Activated CD4-positive, CD25-positive, alpha-beta regulatory T cell (primary cell): ENCODE measurements around the gene VAV2.
"Not testable (repeated sequence)": the region's sequence is repeated elsewhere in the genome, so short reads cannot be mapped to it uniquely, and the experiment has no call there.

Experiments
- DNase-seq, 4 experiments: peaks; one replicate each; lab custom pipeline; 2025; lab: John Stamatoyannopoulos, UW

Gene VAV2

DNA sequence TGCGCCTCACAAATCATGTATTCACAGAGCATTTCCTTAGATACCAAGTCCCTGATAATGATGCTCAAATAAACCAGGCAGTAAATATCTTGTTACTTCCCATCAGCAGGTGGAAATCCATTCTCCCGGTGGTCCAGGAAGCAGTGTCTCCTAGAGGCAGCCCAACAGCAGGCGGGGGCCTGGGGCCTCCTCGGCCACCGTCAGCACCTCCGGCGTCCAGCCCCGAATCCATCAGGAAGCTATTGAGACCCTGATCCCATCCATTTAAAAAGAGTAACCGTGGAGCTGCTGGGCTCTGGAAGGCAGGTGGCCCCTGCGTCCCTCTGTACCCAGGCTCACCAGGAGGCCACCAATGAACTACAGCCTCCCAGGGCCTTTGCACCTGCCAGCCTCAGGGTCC lies 54.0 kb downstream of the VAV2 start:
- DNase-seq, result no peak

- DNase-seq, result no peak
Observed at GRCh38 chr9:133937120-133937519, 55.0 kb downstream of the VAV2 start.

- no peak for DNase-seq
Observed at GRCh38 chr9:133935328-133936005, 56.7 kb downstream of the VAV2 start.

GRCh38 chr9:133934482-133935232 lies 57.5 kb downstream of the VAV2 start:
- DNase-seq, result no peak

DNA sequence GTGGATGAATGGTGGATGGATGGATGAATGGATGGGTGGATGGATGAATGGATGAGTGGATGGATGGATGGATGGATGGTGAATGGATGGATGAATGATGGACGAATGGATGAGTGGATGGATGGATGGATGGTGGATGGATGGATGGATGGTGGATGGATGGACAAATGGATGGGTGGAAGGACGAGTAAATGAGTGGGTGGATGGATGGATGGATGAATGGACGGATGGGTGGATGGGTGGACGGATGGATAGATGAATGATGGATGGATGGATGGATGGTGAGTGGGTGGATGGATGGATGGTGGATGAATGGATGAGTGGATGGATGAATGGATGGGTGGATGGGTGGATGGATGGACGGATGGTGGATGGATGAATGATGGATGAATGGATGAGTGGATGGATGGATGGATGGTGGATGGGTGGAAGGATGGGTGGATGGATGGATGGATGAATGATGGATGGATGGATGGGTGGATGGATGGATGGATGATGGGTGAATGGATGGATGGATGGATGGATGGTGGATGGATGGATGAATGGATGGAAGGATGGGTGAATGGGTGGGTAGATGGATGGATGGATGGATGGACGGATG lies 58.6 kb downstream of the VAV2 start:
- no peak for DNase-seq

- no peak for DNase-seq
Observed at GRCh38 chr9:133932633-133933032, 59.5 kb downstream of the VAV2 start.

GRCh38 chr9:133932181-133932580 lies 59.9 kb downstream of the VAV2 start:
- no peak for DNase-seq

DNA sequence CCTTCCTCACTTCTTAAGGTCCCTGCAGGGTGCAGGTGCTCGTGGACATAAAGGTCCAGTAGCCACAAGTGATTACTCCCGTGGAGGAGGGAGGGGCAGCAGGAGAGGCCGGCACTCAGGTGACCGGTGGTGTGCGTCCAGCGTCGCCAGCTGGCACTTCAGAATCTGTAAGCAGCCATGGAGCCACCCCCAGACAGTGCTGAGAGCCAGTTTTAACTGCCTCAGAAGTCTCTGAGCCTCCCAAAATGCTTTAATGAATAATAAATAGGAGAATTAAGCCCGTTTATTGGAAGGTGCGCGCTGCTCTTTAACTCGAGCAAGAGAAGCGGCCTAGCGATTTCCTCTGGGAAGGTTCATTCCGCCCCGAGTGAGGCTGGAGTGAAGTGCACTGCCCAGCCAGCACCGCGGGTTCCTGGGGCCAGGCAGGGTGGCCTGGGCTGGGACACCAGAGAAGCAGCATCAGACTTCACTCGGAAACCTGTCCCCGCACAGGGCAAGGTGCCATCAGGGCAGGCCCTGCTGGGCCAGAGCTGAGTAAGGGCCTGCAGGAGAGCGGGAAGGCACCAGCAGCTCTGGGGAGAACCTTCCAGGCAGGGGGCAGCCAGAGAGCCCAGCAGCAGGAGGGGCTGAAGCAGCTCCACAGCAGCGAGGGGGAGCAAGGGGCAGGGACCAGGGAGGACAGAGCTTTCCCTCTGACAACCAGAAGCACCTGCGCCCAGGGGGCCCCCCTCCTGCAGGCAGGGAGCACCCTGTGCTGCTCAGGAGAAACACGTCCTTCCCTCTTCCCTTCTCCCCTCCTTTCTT lies 61.2 kb downstream of the VAV2 start:
- DNase-seq, result no peak

- no peak for DNase-seq
Observed at GRCh38 chr9:133930046-133930681, 62.0 kb downstream of the VAV2 start.

- no peak for DNase-seq
Observed at GRCh38 chr9:133929599-133929998, 62.5 kb downstream of the VAV2 start.

DNA sequence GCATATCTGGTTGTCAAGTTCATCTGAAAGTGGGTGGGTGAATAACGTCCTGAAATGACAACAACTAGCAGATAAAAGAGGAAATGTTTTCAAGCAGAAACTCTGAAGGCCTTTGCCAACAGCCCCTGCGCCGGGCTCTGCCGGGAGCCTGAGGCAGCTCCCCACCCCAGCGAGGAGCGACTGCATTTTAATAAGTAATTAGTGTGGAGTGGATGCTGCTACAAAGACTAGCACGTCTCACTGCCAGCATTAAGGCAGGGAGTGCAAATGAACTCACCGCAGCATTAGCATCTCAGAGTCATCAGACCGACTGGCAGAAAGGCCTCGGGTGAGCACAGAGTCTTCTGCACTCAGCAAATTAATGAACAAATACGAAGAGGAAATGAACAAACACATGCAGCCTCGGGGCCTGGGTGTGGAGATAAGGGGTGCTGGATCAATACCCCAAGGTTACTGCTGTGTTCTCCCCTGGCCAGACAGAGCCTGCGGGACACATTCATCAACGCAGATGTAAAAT lies 63.8 kb downstream of the VAV2 start:
- DNase-seq, result no peak

DNA sequence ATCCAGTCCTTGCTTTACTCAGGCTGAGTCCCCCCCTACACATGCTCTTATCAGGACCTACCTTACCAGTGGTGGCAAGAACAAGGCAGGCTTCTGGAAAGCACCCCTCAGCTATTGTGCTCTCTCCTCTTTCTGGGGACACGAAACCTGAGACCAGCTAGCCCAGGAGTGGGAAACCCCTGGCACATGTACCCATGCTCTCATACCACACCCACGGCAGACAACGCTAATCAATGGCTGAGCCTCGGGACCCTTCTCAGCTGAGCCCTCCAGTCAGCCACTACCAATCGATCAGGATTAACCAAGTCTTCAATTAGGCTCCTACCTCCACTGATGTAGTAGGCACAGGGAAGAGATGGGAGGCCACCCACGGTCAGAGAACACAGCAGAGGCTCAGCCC lies 65.1 kb downstream of the VAV2 start:
- no peak for DNase-seq

- no peak for DNase-seq
Observed at GRCh38 chr9:133926165-133926856, 65.8 kb downstream of the VAV2 start.

- no peak for DNase-seq
Observed at GRCh38 chr9:133924453-133924852, 67.7 kb downstream of the VAV2 start.

DNA sequence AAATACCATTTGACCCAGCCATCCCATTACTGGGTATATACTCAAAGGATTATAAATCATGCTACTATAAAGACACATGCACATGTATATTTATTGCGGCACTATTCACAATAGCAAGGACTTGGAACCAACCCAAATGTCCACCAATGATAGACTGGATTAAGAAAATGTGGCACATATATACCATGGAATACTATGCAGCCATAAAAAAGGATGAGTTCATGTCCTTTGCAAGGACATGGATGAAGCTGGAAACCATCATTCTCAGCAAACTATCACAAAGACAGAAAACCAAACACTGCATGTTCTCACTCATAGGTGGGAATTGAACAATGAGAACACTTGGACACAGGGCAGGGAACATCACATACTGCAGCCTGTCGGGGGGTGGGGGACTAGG lies 68.5 kb downstream of the VAV2 start:
- DNase-seq, result not testable (repeated sequence)

DNA sequence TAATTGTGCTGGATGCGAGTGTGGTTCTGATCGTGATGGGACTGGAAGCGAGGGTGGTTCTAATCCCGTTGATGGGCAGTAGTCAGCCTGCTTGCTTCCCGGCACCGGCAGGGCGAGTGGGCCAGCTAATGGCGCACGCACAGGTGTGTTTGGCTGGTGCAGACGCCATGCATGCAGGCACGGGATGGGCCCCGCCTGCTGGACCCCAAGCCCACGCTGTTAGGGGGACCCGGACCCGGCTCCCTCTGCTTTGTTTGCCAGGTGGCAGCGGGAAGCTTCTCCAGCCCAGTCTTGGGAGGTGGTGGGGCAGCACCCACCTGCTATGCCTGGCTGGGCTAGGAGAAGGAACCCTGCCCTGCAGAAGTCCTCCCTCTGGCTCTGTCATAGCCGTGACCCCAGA lies 70.3 kb downstream of the VAV2 start:
- DNase-seq, result no peak

DNA sequence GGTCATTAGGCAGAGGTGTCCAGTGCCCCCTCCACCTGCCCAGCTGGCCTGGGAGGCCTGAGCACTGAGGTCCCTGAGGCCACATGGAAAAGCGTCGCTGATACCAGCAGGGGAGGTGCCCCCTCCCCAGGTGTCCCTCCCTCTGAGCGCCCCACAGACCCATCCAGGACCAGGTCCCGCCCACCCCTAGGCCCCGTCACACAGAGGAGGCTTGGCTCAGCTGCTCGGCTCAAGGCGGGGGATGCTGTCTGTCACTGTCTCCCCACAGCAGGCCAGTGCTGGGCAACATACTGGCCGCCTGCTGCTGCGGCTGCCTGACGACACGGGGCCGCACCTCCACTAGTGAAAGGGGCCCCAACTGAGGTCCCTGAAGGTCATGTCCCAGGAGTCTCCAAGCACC lies 71.7 kb downstream of the VAV2 start:
- DNase-seq, result no peak

DNA sequence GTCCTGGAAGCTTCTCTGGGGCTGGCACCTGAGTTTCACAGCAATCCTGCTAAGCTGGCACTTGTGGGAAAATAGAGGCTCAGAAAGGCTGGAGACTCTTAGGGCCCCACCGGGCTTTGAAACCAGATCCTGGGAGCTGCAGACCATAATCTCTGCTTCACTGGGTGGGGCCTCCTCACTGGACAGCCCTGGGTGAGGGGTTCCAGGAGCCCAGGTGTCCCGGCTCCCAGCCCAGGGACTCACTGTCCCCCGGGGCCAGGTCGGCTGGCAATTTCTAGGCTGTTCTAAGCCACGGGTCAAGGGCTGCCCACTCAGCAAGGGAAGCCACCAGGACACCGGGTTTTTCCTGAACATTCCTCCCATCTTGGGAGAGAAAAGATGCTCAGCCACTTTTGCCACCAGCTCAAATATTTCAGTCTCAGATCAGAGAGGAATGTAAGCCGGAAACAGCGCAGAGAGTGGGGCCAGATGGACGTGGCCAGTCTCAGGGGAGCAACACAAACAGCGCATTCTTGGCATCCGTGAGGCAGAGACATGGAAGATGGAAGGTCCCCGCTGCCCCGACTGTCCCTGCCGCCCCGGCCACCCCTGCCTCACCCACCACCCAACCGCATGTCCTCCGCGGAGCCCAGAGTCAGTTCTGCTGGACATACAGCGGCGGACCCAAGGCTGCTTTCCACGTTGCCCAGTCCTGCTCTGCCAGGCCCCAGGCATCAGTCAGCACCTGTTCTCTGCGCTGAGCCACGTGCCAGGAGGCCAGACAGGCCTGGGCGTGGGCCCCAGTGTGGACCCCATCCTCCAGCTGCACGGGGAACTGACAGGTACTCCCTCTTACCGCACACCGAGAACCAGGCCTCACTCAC lies 72.6 kb downstream of the VAV2 start:
- DNase-seq, result no peak

DNA sequence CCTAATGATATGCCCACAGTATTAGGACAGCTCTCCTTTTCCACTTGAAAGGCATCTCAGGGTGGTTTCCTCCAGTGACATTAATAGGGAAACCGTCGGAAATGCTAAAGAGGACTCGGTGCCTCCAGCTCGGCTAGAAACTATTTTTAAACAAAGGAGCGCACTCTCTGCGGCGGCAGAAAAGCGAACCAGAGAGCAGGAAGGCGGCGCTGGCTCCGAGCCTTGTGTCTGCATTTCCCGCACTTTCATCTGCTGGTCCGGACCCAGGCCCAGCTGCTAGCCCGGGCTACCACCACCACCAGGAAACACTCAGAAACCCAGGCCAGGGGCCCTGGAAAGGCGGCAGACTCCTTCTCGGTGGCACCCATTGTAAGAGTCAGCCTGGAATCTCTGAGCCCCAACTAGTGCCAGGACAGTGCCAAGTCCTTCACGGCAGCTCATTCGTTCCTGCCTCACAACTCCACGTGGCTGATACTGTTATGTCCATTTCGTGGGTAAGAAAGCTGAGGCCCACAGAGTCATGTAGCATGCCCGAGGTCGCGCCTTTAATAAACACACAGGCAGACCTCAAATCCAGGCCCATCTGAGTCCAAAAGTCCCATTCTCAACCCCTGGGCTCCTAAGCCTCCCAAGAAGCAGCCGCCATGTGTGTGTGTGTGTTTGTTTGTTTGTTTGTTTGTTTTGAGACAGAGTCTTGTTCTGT lies 73.9 kb downstream of the VAV2 start:
- no peak for DNase-seq

DNA sequence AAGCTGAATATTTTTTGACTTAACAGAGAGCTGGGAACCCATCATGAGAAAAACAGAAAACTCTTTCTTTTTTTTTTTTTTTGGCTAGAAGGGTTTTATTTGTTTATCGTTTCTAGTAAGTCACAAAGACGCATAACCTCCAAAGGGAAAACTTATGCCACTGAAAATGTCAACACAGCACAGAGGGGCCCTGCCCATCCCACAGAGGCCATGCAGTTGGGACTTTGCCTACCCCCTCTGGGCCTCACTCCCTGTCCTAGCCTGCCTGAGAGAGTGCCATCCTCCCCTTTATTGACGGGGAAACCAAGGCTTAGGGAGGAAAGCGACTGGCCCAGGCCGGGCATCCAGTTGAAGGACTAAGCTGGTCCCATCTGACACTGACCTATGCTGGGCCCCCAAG lies 74.7 kb downstream of the VAV2 start:
- DNase-seq, result no peak
